HG02885 (cell line): ENCODE results near the gene NFAT5.
"Not testable (repeated sequence)": the region's sequence is repeated elsewhere in the genome, so short reads cannot be mapped to it uniquely, and the experiment has no call there.

Experiments
- ATAC-seq: cut with Tn5 transposase; IDR thresholded peaks from one replicate; pipeline ENCODE4 v1.9.1; 2021; ENCODE audit warnings: mild to moderate bottlenecking; ENCODE audit not compliant: unreplicated experiment, poor library complexity

NFAT5 gene

GRCh38 chr16:69554495-69554894, 11.3 kb upstream of the NFAT5 start:
- no peak for ATAC-seq

DNA sequence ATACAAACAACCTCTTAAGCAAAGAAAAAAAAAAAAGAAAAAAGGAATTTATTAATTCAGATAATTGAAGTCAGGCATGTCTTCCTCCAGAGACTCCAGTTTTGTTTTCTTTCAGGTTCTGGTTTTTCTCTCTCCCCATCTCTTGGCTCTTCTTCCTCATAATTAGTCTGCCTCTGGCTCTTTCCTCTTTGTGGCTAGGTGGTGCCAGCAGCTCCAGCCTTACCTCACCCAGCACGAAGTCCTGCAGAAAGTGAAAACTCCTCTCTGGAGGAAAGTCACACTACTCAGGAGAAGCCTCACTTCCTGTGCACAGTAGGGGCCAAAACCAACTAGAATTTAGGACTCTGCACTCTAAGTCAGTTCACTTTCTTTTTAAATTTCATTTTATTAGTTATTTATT, 10.3 kb upstream of the NFAT5 start:
- no peak for ATAC-seq

- no peak for ATAC-seq
Observed at GRCh38 chr16:69555867-69556266, 9.9 kb upstream of the NFAT5 start.

- ATAC-seq, result no peak
Observed at GRCh38 chr16:69559164-69559563, 6.6 kb upstream of the NFAT5 start.

DNA sequence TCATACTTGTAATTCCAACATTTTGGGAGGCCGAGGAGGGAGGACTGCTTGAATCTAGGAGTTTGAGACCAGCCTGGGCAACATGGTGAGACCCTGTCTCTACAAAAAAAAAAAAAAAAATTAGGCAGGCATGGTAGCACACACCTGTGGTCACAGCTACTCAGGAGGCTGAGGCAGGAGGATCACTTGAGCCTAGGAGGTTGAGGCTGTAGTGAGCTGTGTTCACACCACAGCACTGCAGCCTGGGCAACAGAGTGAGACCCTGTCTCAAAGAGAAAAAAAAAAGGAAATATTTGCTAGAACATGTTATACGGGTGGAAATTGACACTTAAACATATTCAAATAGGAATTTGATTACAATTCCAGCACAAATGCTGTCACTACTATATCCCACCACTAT, 4.4 kb upstream of the NFAT5 start:
- not testable (repeated sequence) for ATAC-seq

DNA sequence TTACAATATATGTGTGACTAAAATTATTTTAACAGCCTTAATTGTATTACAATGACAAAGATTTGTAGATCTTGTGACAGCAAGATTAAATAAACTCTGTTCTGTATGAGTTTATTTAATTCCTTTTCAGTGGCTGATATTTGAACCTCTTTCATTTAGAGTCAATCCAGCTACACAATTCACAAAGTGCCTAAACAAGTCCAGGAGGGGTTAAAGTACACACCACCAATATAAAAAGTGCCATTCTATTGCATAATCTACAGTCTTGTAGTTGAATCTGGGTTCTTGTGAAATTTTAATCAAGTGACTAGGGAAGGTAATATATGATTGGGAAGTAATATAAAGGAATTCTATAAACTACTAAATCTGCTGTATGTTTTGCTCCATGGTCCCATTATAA, 3.9 kb upstream of the NFAT5 start:
- ATAC-seq, result no peak

DNA sequence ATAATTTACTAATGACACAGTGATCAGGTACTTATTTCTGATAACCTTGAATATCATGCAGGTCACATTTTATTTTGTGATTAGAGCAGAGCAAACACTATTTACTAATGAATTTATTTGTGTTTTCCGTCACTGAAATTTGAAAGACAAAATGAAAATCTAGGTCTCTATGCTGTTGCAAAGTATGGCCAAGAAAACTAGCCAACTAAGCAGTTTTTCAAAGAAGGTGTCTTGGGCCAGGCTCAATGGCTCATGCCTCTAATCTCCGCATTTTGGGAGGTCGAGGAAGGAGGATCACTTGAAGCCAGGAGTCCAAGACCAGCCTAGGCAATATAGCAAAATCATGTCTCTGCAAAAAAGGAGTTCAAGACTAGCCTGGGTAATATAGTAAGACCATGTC, 3.0 kb upstream of the NFAT5 start:
- no peak for ATAC-seq

GRCh38 chr16:69563605-69564580, 1.9 kb upstream of the NFAT5 start:
- ATAC-seq, result peak; percentile 31

DNA sequence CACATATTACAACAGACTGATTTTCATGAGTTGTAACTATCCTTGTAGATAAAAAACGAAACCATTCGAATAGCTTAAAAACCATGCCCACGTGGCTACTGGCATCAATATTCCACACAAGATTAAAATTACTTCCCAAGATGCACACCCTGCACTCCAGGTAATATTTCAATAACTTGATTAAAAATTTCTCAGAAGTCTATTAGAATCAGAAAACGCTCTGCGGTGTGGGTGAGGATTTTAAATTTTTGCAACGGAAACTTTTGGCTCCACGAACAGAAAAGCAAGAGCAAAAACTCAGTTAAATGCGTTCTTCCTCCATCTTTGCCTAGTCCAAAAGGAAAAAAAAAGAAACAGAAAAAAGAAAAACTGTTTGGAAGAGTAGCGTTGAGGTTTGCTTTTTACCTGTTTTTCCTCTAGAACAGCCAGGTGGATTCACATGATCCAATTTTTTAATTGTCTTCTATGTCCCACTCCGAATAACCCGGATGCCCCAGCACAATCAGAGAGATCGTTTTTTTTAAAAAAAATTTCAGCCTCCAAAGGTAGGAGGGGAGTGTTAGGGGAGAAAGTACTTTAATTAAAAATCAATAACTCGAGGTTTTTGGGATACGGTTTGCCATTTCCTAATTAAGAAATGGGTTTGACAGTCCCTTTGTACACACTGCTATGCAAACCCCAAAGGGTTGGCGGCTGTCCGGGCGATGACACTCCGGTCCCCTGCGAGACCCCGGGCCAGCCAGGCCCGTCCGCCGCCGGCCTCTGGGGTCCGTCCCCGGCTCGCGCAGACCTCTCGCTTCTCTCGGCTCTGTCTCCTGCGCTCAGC, 708 bp upstream of the NFAT5 start:
- ATAC-seq, result peak; percentile 28

GRCh38 chr16:69566240-69566980, 644 bp downstream of the NFAT5 start:
- peak; percentile 37 for ATAC-seq

GRCh38 chr16:69566981-69567680, 1.4 kb downstream of the NFAT5 start:
- ATAC-seq, result no peak

GRCh38 chr16:69568676-69569075, 2.9 kb downstream of the NFAT5 start:
- no peak for ATAC-seq

DNA sequence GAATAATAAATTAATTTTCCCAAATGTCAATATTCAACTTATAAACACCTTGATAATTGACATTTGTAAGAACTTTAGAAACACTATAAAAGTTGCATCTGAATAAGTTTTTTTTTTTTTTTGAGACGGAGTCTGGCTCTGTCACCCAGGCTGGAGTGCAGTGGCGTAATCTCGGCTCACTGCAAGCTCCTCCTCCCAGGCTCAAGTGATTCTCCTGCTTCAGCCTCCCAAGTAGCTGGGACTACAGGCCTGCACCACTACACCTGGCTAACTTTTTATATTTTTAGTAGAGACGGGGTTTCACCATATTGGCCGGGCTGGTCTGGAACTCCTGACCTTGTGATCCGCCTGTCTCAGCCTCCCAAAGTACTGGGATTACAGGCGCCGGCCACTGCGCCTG, 13.0 kb downstream of the NFAT5 start:
- ATAC-seq, result not testable (repeated sequence)

DNA sequence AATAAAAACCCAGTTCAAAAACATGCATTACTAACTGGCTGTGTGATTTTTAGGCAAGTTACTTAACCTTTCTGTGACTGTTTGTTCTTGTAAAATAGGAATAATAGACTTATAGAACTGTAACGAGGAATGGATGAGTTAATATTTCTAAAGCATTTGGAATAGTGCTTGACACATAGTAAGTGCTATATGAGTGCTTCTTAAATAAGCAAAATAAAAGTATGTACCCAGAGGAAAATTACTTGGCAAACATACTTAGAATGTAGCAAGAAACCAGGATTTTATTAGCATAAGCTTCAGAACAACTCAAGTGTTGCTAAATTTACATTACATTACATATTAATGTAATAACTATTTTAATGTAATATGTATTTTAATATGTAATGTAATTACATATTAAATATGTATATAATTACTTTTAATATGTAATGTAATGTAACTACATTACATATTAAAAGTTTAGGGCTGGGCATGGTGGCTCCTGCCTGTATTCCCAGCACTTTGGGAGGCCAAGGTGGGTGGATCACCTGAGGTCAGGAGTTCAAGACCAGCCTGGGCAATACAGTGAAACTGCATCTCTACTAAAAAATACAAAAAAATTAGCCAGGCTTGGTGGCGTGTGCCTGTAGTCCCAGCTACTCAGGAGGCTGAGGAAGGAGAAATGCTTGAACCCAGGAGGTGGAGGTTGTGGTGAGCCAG, 14.2 kb downstream of the NFAT5 start:
- ATAC-seq, result no peak

GRCh38 chr16:69581297-69581696, 15.5 kb downstream of the NFAT5 start:
- no peak for ATAC-seq

GRCh38 chr16:69584493-69584892, 18.7 kb downstream of the NFAT5 start:
- ATAC-seq, result not testable (repeated sequence)

DNA sequence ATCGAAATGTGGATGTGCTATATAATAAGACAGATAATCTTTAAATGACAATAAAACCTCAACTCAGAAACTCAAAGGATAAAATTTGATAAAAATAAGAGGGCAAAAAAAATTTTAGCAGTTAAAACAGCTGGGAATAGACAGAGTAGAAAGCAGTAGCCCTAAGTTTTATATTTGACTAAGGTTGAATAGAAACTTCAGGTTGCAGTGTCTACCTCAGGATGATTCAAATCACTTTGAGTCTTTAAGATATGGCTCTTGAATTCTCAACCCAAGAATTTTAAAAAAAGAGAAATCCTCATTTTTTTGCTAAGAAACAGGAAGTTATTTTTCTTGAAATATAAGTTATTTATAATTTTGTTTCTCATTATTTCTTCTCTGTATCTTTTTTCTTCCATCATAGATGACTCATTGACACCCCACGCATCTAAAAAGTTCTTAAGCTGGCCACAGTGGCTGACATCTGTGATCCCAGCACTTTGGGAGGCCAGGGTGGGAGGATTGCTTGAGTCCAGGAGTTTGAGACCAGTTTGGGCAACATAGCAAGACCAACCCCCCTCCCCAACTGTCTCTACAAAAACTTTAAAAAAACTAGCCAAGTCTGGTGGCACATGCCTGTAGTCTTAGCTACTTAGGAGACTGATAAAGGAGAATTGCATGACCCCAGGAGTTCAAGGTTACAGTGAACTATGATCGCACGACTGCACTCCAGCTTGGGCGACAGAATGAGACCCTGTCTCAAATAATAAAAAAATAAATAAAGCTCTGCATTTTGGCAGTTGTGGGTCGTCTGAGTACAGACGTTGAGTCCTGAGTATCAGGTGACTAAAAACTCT, 23.9 kb downstream of the NFAT5 start:
- ATAC-seq, result no peak

DNA sequence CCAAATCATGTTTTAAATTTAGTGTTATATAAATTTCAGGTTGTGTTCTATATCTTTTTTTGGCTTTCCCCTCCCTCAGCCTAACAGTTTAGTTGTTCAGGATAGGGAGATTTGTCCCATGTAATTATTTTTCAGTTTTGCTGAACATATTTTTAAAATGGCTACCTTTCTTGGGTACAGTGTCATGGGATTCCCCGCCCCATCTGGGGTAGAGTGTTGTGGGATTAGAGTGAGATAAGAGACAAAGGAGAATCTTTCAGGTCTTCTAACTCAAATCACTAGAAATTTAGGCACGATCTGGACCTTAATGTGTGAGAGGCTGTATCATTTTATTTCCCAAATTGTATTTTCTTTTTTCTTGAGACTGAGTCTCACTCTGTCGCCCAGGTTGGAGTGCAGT, 24.8 kb downstream of the NFAT5 start:
- no peak for ATAC-seq
